Stomach (tissue), 19 donors: Measurements from ENCODE around the gene CALML6. TPM values are rescaled to one million over a fixed set of nuclear protein-coding genes. Genes with fewer than 3 reads are reported as not detected.
A peak's percentile ranks its signal among the peaks of the same experiment; 100 is the strongest.

ENCODE experiments used
- DNase-seq, 2 donors: peaks; one replicate each; pipeline versions ENCODE4 v3.0.0 to v3.0.0-alpha.2; 2013 to 2019
- H3K27ac ChIP-seq, 5 donors: fragments of 200-600 bp in 4 of 5; sonication (generic) in 4 of 5; one replicate each; pipeline ENCODE4 v1.5.1; 2013 to 2019; ENCODE audit warnings: mild to moderate bottlenecking in 1 of 5, moderate library complexity in 1 of 5
- H3K27me3 ChIP-seq, 3 donors: fragments of 200-600 bp; sonication (generic); one replicate each; pipeline ENCODE4 v1.5.1; 2017 to 2019; ENCODE audit warnings: mixed run types in 1 of 3
- H3K36me3 ChIP-seq, 4 donors: fragments of 200-600 bp; sonication (generic); 1 replicate in 3 of 4; 2 replicates in 1 of 4; pipeline ENCODE4 v1.5.1; 2016 to 2019
- H3K4me1 ChIP-seq, 4 donors: fragments of 200-600 bp; sonication (generic); one replicate each; pipeline ENCODE4 v1.5.1; 2016 to 2019
- H3K4me3 ChIP-seq, 4 donors: fragments of 200-600 bp; sonication (generic) in 3 of 4; one replicate each; pipeline ENCODE4 v1.5.1; 2016 to 2019; ENCODE audit warnings: mild to moderate bottlenecking in 1 of 4
- H3K9me3 ChIP-seq, 4 donors: fragments of 200-600 bp; sonication (generic); one replicate each; pipeline ENCODE4 v1.5.1; 2016 to 2019
- EP300 ChIP-seq: sonication (generic); formaldehyde crosslinking; IDR thresholded peaks from one replicate; pipeline ENCODE4 v1.6.1; 2017; ENCODE audit warnings: antibody characterized with exemption
- POLR2A ChIP-seq, 4 donors: fragments of 450-650 bp; IDR thresholded peaks; one replicate each; pipeline ENCODE4 v1.6.1; 2016; ENCODE audit warnings: antibody characterized with exemption in 4 of 4, control low read depth in 2 of 4, mild to moderate bottlenecking in 1 of 4, moderate library complexity in 1 of 4
- POLR2AphosphoS5 ChIP-seq, 3 donors: sonication (generic); formaldehyde crosslinking; IDR thresholded peaks; one replicate each; pipeline ENCODE4 v1.6.1; 2016; ENCODE audit warnings: antibody characterized with exemption in 3 of 3
- WGBS, 5 donors: extraction: QIAGEN DNeasy Blood & Tissue Kit in 3 of 5; methylation state at CpG; one replicate each; pipeline versions ENCODE4 v1.1.5 to v1.1.7; 2013 to 2018; 5-methylcytosine and 5-hydroxymethylcytosine counted together
- intact Hi-C: fragments of 100-400 bp; cut with DNase I; formaldehyde crosslinking; loops from one replicate; pipeline ENCODE4 v1.15.1; 2023; ENCODE audit warnings: low total_unique reads
- long read RNA-seq, 10 donors: transcript quantifications; one replicate each; lab custom pipeline, GENCODE V29; 2026
- polyA plus RNA-seq, 3 donors: library from polyadenylated mRNA; stranded (reverse); fragments of 200-250 nt; gene quantifications; one replicate each; pipeline ENCODE4 v1.2.3, GENCODE V29; 2013
- total RNA-seq, 5 donors: library from RNA; depleted of rRNA; stranded (reverse); fragments of >200 nt; gene quantifications; one replicate each; pipeline versions ENCODE4 v1.1.0 to v1.2.3, GENCODE V29; 2014 to 2016
- TF ChIP-seq, protein P1 (sequence below), 7 experiments: fragments of 450-650 bp in 4 of 7; fragments of 200-600 bp in 3 of 7; sonication (generic) in 3 of 7; IDR thresholded peaks; one replicate each; pipeline ENCODE4 v1.5.1; 2016 to 2019; ENCODE audit warnings: antibody characterized with exemption in 7 of 7, control low read depth in 2 of 7, mild to moderate bottlenecking in 1 of 7
- donor health status: healthy with polysubstance abuse.
- donor health status: Bipolar disorder and iron deficiency.
- donor health status: healthy.

CALML6 gene, protein sequence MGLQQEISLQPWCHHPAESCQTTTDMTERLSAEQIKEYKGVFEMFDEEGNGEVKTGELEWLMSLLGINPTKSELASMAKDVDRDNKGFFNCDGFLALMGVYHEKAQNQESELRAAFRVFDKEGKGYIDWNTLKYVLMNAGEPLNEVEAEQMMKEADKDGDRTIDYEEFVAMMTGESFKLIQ
- total RNA-seq = not detected
- polyA plus RNA-seq = 1 to 10 TPM; 1.4 to 5.7 (median 2.6) TPM
- long read RNA-seq, donor 1 = 0 reads
- long read RNA-seq, donor 2 = 0 reads
- long read RNA-seq, donor 3 = 0 reads
- long read RNA-seq, donor 4 = 0 reads
- long read RNA-seq, donor 5 = 0 reads
- long read RNA-seq, donor 6 = 0 reads
- long read RNA-seq, donor 7 = 0 reads
- long read RNA-seq, donor 8 = 0 reads
- long read RNA-seq, donor 9, partial matches to known transcripts = 0 of 1 reads
- long read RNA-seq, donor 9, other reads (novel, unspliced or antisense) = 0 of 1 reads
- long read RNA-seq, donor 10 = 0 reads

DNA sequence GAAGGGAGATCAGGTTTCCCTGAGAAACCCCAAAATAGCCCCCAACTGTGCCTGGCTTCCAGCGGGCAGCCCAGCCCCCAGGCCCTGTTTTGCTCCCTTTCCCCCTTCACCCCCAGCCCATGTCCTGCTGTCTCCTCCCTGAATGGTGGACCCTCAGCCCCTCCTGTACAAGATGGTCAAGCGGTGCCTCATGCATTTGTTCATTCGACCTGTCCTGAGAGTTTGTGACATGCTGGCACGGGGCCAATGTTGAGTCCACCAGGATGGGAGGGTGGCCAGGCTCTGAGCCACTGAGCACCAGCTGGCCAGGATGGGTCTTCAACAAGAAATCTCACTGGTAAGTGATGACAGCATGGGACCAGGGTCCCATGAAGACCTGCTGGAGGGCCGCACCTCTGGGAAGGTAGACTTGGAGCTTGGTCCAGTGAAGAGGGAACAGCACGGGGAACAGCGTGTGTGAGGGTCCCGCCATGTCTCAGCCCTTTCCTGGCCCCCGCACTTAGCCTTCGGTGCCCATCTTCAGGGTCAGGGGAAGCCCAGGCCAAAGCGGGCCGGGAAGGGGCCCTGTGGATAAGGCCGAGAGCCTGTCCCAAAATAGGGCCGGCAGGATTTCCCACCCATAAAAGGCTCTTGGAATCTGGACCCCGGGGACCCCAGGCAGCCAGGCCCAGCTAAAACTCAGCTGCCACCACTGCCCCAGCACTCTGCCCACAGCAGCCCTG is at the start of gene CALML6:
CALML6 (plus strand) TSS at position 290 of the 722 bp plus-strand sequence; CDS start at position 311, 21 bp downstream.
- WGBS, 5 donors = 77 to 89% (median 89%) methylated on average over 14 to 15 of the region's 15 CpGs
- DNase-seq = peak in 1 of 2 donors; percentile 18
- Histone ChIP-seq H3K36me3 (no peaks in the 10 kb centered on the region), H3K27me3 (peaks cover 0 to 4% (median 0%) of the 10 kb centered on the region in 3 donors), H3K4me1 (peaks cover 18 to 35% (median 32%) of the 10 kb centered on the region in 4 donors), H3K9me3 (no peaks in the 10 kb centered on the region), H3K27ac (peak within 1 kb of the TSS in 4 of 5 donors; percentile 18 to 69 (median 52)), H3K4me3 (no peak within 1 kb of the TSS)
- intact Hi-C loops = no loop called here
- TF ChIP-seq POLR2A (IDR thresholded peaks at IDR 0.05) = no peak
- no peak for TF ChIP-seq EP300

DNA sequence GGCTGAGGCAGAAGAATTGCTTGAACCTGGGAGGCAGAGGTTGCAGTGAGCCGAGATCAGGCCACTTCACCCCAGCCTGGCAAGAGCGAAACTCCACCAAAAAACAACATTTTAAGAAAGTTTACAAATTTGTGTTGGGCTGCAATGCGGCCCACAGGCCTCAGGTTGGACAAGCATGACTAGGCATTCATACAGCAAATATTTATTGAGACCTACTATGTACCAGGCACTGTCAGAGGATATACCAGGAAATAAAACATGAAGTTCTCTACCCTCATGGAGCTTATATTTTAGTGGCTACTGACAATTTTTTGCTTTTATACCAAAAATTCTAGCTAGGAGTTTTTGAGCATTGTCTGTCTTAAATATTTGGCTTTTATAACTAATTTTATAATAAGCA is 47.9 kb upstream of the CALML6 start:
- no peak overlapping the region for H3K4me3 ChIP-seq
- WGBS, 5 donors = 81 to 99% (median 95%) methylated on average over 3 of the region's 3 CpGs
- no peak for DNase-seq
- TF ChIP-seq POLR2AphosphoS5 (IDR thresholded peaks at IDR 0.05) = no peak
- TF ChIP-seq, protein P1, sequence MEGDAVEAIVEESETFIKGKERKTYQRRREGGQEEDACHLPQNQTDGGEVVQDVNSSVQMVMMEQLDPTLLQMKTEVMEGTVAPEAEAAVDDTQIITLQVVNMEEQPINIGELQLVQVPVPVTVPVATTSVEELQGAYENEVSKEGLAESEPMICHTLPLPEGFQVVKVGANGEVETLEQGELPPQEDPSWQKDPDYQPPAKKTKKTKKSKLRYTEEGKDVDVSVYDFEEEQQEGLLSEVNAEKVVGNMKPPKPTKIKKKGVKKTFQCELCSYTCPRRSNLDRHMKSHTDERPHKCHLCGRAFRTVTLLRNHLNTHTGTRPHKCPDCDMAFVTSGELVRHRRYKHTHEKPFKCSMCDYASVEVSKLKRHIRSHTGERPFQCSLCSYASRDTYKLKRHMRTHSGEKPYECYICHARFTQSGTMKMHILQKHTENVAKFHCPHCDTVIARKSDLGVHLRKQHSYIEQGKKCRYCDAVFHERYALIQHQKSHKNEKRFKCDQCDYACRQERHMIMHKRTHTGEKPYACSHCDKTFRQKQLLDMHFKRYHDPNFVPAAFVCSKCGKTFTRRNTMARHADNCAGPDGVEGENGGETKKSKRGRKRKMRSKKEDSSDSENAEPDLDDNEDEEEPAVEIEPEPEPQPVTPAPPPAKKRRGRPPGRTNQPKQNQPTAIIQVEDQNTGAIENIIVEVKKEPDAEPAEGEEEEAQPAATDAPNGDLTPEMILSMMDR (IDR thresholded peaks at IDR 0.05) = no peak
- no peaks in the 10 kb centered on the region for H3K27me3 ChIP-seq
- H3K27ac ChIP-seq = no peak overlapping the region
- intact Hi-C loops = no loop called here
- H3K36me3 ChIP-seq = no peaks in the 10 kb centered on the region
- H3K9me3 ChIP-seq = no peaks in the 10 kb centered on the region
- H3K4me1 ChIP-seq = peaks cover 28 to 87% (median 52%) of the 10 kb centered on the region in 4 donors

DNA sequence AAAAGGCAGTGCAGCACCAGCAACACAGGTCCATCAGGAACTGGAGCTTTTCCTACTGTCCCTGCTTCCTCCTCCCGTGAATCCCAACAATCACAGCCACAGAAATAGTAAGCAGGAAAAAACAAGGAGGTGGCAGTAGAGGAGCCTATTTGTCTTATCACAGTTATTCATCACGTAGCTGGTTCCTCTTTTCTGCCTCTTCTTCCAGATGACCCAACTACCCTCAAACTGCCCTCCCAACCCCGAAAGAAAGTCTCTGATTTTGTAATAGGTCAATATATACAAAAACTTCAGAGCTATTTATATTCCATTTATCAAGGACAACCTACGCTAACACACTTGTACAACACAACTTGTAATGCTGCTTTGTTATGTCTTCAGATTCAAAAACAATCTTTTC is 45.6 kb upstream of the CALML6 start:
- H3K36me3 ChIP-seq = peaks cover 6 to 14% (median 9%) of the 10 kb centered on the region in 4 donors
- peaks cover 31 to 87% (median 53%) of the 10 kb centered on the region in 4 donors for H3K4me1 ChIP-seq
- TF ChIP-seq POLR2AphosphoS5 (IDR thresholded peaks at IDR 0.05) (no peak), POLR2A (IDR thresholded peaks at IDR 0.05) (no peak), EP300 (no peak)
- TF ChIP-seq, protein P1 (IDR thresholded peaks at IDR 0.05) = no peak
- WGBS, 5 donors = 47 to 63% (median 58%) methylated on average over 4 of the region's 4 CpGs
- no peak overlapping the region for H3K4me3 ChIP-seq
- H3K9me3 ChIP-seq = no peaks in the 10 kb centered on the region
- H3K27me3 ChIP-seq = no peaks in the 10 kb centered on the region
- intact Hi-C loops = no loop called here
- DNase-seq = no peak
- H3K27ac ChIP-seq = peak overlapping the region in 1 of 5 donors; percentile 14

DNA sequence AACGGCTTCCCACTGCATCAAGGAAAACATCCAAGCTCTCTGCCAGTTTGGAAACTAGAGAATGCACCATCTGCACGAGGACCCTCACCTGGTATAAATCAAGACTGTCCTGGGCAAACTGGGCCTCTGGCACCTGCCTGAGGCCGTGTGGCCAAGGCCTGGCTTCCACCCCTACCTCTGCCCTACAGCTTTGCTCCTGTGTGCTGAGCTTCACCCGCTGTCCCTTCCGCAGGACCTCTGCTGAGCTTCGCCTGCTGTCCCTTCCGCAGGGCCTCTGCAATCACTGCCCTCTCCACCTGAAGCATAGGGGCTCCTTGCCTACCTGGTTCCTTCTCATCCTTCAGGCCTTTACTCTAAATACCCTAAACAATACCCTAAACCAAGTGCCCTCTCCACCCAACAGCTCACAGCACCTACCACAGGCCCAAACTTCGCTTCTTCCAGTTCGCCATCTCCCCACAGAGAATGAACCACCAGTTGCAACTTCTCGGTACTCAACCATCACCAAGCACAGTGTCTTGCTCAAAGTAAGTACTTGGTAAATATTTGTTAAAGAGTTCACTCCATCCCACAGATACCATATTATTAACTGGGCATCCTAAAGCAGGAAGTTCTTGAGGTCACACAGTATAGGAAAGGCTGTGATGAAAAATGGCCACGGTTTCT is 42.6 kb upstream of the CALML6 start:
- Histone ChIP-seq H3K4me3 (no peak overlapping the region), H3K27me3 (no peaks in the 10 kb centered on the region), H3K9me3 (no peaks in the 10 kb centered on the region), H3K27ac (peak overlapping the region in 1 of 5 donors; percentile 8), H3K4me1 (peaks cover 28 to 93% (median 64%) of the 10 kb centered on the region in 4 donors), H3K36me3 (peaks cover 6 to 35% (median 25%) of the 10 kb centered on the region in 4 donors)
- TF ChIP-seq EP300 (no peak), POLR2AphosphoS5 (IDR thresholded peaks at IDR 0.05) (no peak), POLR2A (IDR thresholded peaks at IDR 0.05) (no peak)
- TF ChIP-seq, protein P1 (IDR thresholded peaks at IDR 0.05) = no peak
- no peak for DNase-seq
- intact Hi-C loops = no loop called here
- WGBS, 5 donors = 82 to 89% (median 85%) methylated on average over 11 of the region's 11 CpGs
